Stimulated activated CD4-positive, alpha-beta T cell treated with anti-CD3 and anti-CD28 coated beads, Interleukin-1b, Interleukin-23, amount 100 ng/mL, for 4 hours (primary cell): ENCODE results near the gene PGAM5.
"Not testable (repeated sequence)": the region's sequence is repeated elsewhere in the genome, so short reads cannot be mapped to it uniquely, and the experiment has no call there.

Experiments used
- DNase-seq, 2 donors: peaks; one replicate each; pipeline ENCODE4 v3.0.0-alpha.2; 2020; ENCODE audit warnings: low read depth in 2 of 2

PGAM5 gene

DNA sequence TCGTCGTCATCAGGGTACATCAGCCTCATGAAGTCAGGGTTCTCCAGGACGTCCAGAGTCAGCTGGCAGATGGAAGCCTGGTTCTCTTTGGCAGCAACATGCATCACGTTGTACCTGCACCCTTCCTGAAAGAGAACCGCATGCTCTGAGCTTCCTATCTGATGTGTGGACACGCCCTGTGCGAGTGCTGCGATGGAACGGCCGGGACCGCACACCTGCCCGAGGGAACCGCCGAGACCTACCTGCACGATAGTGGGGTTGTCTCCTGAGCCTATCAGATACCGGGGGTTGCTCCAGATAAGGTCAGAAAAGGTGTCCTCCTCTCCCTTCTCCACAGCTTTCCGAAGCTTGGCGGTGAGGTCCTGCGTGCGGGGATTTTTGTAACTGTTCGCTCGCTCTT lies 37.3 kb downstream of the PGAM5 start:
- no peak for DNase-seq

DNA sequence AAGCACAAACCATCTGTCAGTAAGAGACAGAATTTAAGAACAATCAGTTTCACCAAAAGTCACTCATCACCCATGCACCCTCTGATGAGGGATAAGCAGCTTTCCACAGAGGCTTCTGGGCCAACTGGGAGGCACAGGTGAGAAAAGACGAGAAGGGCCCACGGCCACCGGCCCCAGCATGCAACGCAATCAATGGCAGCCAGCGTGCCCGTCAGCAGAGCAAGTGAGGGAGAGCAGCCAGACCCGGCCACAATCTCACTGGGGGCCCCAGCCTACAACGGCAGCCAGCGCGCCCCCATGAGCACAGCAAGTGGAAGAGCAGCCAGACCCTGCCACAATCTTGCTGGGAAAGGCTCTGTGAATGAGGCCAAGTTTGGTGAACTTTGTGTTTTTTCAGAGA lies 37.7 kb downstream of the PGAM5 start:
- no peak for DNase-seq

GRCh38 chr12:132753670-132754069 lies 43.0 kb downstream of the PGAM5 start:
- DNase-seq = not testable (repeated sequence)

- no peak for DNase-seq
Observed at GRCh38 chr12:132754160-132754932, 43.7 kb downstream of the PGAM5 start.

GRCh38 chr12:132758825-132759224 lies 48.2 kb downstream of the PGAM5 start:
- not testable (repeated sequence) for DNase-seq

DNA sequence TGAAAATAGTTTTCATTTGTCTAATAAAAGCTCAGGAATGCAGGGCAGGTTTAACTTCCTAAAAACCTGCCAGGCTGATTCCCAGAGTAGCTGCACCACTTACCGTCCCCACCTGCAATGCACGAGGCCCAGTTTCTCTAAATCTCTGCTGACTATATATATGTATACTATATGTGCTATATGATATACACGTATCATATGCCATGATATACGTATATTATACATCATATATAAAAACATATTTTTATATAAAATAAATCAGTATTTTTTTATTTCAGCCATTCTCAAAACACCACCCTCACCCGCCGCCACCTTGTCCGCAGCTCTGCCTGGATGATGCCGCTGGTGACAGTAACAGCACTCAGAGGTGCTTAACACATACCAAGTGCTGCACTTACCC lies 48.7 kb downstream of the PGAM5 start:
- DNase-seq = no peak

DNA sequence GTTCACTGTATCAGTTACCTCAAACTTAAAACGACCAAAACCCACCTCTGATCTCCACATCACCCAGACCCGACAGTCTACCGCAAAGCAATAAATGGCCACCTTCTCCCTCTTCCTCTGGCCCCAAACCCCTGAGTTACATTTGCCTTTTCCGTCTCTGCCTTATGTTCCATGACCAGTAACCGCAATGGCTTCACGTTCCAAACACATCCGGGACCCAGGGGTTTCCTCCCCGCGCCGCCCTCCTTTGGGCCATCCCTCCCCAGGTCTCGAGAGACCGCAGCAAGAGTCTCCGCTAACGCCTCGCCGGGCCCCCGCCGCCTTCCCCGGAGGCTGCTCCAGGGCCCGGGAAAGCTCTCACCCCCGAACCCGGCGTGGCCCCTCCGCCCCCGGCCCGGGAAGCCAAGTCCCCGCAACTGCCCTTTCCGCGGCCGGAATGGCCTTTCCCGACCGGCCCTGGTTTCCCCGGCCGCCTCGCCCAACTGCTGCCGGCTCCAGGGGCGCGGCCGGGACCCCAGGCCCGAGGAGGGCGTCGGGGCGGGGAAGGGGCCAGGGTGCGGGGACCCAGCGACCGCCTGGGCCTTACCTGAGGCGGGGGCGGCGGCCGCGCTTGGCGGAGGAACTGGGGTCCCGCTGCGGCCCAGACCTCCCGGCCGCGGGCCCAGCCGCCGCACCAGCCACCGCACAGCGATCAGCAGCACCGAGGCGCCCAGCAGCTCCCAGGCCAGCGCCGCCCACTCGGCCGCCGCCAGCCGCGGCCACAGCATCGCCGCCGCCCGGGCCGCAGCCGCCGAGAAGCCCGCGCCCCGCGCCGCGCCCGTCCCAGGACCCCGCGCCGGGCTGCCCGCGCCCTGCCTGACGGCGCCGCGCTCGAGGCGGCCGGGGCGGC lies 50.6 kb downstream of the PGAM5 start, which contains the start of gene ANKLE2:
TSS of gene ANKLE2 (minus strand) at position 801 of the 889 bp plus-strand sequence. CDS start at position 767, 34 bp downstream.
- peak; percentile 43 to 51 for DNase-seq

DNA sequence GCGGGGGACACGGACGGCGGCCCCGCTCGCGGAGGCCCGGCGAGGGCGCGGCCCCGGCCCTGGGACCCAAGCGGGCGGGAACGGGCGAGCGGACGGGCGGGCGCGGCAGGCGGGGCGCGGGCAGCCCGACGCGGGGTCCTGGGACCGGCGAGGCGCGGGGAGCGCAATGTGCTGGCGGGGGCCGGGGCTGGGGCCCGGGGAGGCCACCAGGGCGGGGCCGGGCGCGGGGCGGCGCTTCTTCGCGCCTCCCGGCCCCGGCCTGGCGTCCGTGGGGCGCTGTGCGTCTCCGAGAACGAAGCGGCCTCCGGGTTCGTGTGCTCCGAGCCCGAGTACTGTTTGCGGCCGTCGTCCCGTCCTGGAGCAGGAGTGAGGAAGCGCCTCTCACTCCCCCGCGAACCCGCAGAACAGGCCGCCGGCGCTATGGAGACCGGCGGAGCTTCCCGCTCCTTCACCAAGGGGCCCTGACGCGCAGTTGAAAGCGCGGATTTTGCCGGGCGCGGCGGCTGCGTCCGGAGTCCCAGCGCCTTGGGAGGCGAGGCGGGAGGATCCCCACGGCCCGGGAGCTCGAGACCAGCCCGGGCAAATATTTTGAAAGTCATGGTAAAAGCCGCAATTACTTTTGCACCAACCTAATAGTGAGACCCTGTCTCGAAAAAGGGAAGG lies 51.4 kb downstream of the PGAM5 start:
- peak; percentile 77 to 88 for DNase-seq

DNA sequence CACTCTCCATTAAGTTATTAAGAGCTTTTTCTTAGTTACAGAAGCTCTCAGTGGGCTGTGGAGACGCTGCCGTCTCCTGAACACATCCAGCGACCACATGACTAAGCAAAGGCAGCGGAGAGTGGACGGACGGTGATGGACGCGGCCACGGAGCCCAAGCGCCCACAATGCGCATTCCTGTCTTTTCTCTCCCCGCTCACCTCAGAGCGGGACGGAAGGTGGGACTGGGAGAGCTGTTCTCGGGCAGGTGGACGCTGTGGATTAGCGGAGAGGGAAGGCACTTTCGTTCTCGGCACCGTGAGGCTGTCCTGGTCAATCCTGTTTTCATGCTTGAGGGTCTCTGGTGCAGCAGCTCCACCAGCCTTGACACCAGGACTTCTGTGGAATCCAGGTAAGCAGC lies 53.6 kb downstream of the PGAM5 start:
- no peak for DNase-seq

DNA sequence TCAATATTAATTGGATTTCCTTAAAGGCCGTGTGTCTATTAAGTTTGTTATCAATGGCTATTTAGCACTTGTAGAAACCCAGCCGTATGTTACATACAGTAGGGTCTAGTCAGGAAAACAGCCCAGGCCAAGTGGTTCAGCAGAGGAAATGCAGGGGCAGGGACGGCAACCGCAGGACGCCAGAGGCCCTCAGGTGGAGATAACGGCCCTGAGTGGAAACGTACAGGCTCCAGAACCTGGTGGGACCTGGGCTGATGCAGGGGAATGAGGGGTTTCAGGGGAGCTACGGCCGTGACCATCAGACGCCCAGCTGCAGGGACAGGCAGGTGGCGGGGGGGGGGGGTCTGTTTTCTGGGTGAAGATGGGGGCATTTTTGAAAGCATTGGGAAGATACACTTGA lies 54.7 kb downstream of the PGAM5 start:
- DNase-seq = no peak

- no peak for DNase-seq
Observed at GRCh38 chr12:132766380-132767085, 55.9 kb downstream of the PGAM5 start.

GRCh38 chr12:132771126-132771838 lies 60.6 kb downstream of the PGAM5 start:
- DNase-seq = no peak
